HepG2 (cell line): Measurements from ENCODE around the gene C2CD2. TPM values are rescaled to one million over a fixed set of nuclear protein-coding genes. Genes with fewer than 3 reads are reported as not detected.

Experiments used
- CBX2 ChIP-seq, 2 experiments: fragments of 200-600 bp in 1 of 2; sonication (generic); formaldehyde crosslinking in 1 of 2; IDR thresholded peaks; 2 replicates each; pipeline versions ENCODE4 v1.7.0 to v1.8.1; 2018 to 2022; ENCODE audit warnings: low read depth in 2 of 2, low read length in 1 of 2, mild to moderate bottlenecking in 1 of 2, missing genetic modification reagents in 1 of 2
- EZH2 ChIP-seq: conservative IDR thresholded peaks from 2 replicates; pipeline ENCODE4 v1.6.1; 2012; ENCODE audit warnings: mild to moderate bottlenecking, low read depth, low read length, moderate library complexity
- MXD4 ChIP-seq: IDR thresholded peaks from 2 replicates; pipeline ENCODE4 v1.6.1; 2016; ENCODE audit warnings: mild to moderate bottlenecking, missing biosample characterization, missing genetic modification reagents
- YY1 ChIP-seq: IDR thresholded peaks from 2 replicates; pipeline ENCODE4 v1.6.1; 2011; ENCODE audit warnings: low read length, low read depth, moderate library complexity, mild to moderate bottlenecking; ENCODE audit not compliant: insufficient read depth, insufficient replicate concordance
- ZNF569 ChIP-seq: sonication (generic); formaldehyde crosslinking; IDR thresholded peaks from 2 replicates; pipeline ENCODE4 v1.5.0; 2020; ENCODE audit warnings: mild to moderate bottlenecking, missing genetic modification reagents, moderate library complexity, borderline replicate concordance
- ZNF761 ChIP-seq: sonication (generic); formaldehyde crosslinking; conservative IDR thresholded peaks from 2 replicates; pipeline ENCODE4 v1.4.0; 2020; ENCODE audit warnings: mild to moderate bottlenecking, missing genetic modification reagents
- ZNF790 ChIP-seq: sonication (generic); formaldehyde crosslinking; IDR thresholded peaks from 2 replicates; pipeline ENCODE4 v1.8.0; 2022; ENCODE audit warnings: missing genetic modification reagents, mild to moderate bottlenecking, borderline replicate concordance
- polyA plus RNA-seq, 8 experiments: library from polyadenylated mRNA; depleted of rRNA in 3 of 8; stranded (reverse) in 7 of 8; unstranded in 1 of 8; fragments of >200 nt; fragmentation: Illumina TruSeq in 4 of 8; extraction: Trizol in 4 of 8; gene quantifications; 2 replicates each; pipeline versions ENCODE4 v1.2.1 to v1.2.3, GENCODE V29; 2011 to 2016; ENCODE audit warnings: low read depth in 4 of 8, missing spikeins in 1 of 8, mixed read lengths in 1 of 8; ENCODE audit not compliant: insufficient read depth in 1 of 8
- total RNA-seq, 5 experiments: library from RNA; depleted of rRNA; stranded (reverse); fragments of >200 nt; fragmentation: Illumina TruSeq; extraction: Trizol; gene quantifications; 2 replicates each; pipeline ENCODE4 v1.2.3, GENCODE V29; 2016; ENCODE audit warnings: low read depth in 1 of 5
- TF ChIP-seq, protein P1 (sequence below): sonication (generic); formaldehyde crosslinking; IDR thresholded peaks from 2 replicates; pipeline ENCODE4 v1.4.0; 2020; ENCODE audit warnings: missing genetic modification reagents
- TF ChIP-seq, protein P2 (sequence below): sonication (generic); formaldehyde crosslinking; IDR thresholded peaks from 2 replicates; pipeline ENCODE4 v1.4.0; 2020; ENCODE audit warnings: mild to moderate bottlenecking, missing genetic modification reagents, borderline replicate concordance
- TF ChIP-seq, protein P3 (sequence below), 2 experiments: sonication (generic) in 1 of 2; formaldehyde crosslinking in 1 of 2; IDR thresholded peaks; 2 replicates each; pipeline versions ENCODE4 v1.6.1 to v1.9.0; 2014 to 2022; ENCODE audit warnings: antibody characterized with exemption in 1 of 2, borderline replicate concordance in 1 of 2, inconsistent platforms in 1 of 2, low read depth in 1 of 2, missing genetic modification reagents in 1 of 2

The C2CD2 gene
- total and polyA plus RNA-seq, 2 of the 13 experiments (the other 11 are each of a cell fraction or from before 2014, with no cell fraction given), result 12.5 to 19.7 TPM

- TF ChIP-seq, protein P1, sequence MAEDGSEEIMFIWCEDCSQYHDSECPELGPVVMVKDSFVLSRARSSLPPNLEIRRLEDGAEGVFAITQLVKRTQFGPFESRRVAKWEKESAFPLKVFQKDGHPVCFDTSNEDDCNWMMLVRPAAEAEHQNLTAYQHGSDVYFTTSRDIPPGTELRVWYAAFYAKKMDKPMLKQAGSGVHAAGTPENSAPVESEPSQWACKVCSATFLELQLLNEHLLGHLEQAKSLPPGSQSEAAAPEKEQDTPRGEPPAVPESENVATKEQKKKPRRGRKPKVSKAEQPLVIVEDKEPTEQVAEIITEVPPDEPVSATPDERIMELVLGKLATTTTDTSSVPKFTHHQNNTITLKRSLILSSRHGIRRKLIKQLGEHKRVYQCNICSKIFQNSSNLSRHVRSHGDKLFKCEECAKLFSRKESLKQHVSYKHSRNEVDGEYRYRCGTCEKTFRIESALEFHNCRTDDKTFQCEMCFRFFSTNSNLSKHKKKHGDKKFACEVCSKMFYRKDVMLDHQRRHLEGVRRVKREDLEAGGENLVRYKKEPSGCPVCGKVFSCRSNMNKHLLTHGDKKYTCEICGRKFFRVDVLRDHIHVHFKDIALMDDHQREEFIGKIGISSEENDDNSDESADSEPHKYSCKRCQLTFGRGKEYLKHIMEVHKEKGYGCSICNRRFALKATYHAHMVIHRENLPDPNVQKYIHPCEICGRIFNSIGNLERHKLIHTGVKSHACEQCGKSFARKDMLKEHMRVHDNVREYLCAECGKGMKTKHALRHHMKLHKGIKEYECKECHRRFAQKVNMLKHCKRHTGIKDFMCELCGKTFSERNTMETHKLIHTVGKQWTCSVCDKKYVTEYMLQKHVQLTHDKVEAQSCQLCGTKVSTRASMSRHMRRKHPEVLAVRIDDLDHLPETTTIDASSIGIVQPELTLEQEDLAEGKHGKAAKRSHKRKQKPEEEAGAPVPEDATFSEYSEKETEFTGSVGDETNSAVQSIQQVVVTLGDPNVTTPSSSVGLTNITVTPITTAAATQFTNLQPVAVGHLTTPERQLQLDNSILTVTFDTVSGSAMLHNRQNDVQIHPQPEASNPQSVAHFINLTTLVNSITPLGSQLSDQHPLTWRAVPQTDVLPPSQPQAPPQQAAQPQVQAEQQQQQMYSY, result peak; percentile 96
- TF ChIP-seq YY1, result peak; percentile 44
- TF ChIP-seq EZH2, result no peak
- TF ChIP-seq MXD4 (CRISPR knock-in tag), result no peak; the same call in 1 of the 2 replicates
- no peak for TF ChIP-seq ZNF790 (CRISPR knock-in tag)
- TF ChIP-seq ZNF569 (CRISPR knock-in tag), result no peak
- TF ChIP-seq, protein P2, sequence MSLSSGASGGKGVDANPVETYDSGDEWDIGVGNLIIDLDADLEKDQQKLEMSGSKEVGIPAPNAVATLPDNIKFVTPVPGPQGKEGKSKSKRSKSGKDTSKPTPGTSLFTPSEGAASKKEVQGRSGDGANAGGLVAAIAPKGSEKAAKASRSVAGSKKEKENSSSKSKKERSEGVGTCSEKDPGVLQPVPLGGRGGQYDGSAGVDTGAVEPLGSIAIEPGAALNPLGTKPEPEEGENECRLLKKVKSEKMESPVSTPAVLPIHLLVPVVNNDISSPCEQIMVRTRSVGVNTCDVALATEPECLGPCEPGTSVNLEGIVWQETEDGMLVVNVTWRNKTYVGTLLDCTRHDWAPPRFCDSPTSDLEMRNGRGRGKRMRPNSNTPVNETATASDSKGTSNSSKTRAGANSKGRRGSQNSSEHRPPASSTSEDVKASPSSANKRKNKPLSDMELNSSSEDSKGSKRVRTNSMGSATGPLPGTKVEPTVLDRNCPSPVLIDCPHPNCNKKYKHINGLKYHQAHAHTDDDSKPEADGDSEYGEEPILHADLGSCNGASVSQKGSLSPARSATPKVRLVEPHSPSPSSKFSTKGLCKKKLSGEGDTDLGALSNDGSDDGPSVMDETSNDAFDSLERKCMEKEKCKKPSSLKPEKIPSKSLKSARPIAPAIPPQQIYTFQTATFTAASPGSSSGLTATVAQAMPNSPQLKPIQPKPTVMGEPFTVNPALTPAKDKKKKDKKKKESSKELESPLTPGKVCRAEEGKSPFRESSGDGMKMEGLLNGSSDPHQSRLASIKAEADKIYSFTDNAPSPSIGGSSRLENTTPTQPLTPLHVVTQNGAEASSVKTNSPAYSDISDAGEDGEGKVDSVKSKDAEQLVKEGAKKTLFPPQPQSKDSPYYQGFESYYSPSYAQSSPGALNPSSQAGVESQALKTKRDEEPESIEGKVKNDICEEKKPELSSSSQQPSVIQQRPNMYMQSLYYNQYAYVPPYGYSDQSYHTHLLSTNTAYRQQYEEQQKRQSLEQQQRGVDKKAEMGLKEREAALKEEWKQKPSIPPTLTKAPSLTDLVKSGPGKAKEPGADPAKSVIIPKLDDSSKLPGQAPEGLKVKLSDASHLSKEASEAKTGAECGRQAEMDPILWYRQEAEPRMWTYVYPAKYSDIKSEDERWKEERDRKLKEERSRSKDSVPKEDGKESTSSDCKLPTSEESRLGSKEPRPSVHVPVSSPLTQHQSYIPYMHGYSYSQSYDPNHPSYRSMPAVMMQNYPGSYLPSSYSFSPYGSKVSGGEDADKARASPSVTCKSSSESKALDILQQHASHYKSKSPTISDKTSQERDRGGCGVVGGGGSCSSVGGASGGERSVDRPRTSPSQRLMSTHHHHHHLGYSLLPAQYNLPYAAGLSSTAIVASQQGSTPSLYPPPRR (CRISPR knock-in tag), result no peak
- TF ChIP-seq ZNF761 (CRISPR knock-in tag), result peak; percentile 46; the same call in 1 of the 2 replicates
- no peak for TF ChIP-seq CBX2 (IDR thresholded peaks at IDR 0.05; ENCODE audit: low read depth, low read length)
- TF ChIP-seq CBX2 (CRISPR knock-in tag; IDR thresholded peaks at IDR 0.05; ENCODE audit: low read depth), result no peak
- TF ChIP-seq, protein P3, sequence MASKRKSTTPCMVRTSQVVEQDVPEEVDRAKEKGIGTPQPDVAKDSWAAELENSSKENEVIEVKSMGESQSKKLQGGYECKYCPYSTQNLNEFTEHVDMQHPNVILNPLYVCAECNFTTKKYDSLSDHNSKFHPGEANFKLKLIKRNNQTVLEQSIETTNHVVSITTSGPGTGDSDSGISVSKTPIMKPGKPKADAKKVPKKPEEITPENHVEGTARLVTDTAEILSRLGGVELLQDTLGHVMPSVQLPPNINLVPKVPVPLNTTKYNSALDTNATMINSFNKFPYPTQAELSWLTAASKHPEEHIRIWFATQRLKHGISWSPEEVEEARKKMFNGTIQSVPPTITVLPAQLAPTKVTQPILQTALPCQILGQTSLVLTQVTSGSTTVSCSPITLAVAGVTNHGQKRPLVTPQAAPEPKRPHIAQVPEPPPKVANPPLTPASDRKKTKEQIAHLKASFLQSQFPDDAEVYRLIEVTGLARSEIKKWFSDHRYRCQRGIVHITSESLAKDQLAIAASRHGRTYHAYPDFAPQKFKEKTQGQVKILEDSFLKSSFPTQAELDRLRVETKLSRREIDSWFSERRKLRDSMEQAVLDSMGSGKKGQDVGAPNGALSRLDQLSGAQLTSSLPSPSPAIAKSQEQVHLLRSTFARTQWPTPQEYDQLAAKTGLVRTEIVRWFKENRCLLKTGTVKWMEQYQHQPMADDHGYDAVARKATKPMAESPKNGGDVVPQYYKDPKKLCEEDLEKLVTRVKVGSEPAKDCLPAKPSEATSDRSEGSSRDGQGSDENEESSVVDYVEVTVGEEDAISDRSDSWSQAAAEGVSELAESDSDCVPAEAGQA (IDR thresholded peaks at IDR 0.05; ENCODE audit: low read depth), result no peak
- TF ChIP-seq, protein P3 (CRISPR knock-in tag; IDR thresholded peaks at IDR 0.05; ENCODE audit: borderline replicate concordance), result no peak
Measured at GRCh38 chr21:41879190-41879998, 74.4 kb downstream of the C2CD2 start, which contains the start of gene PRDM15 (continued).
